ENCODE data around the gene USP15.
A peak's percentile ranks its signal among the peaks of the same experiment; 100 is the strongest.

The USP15 gene

GRCh38 chr12:62260733-62261683 lies 804 bp downstream of the USP15 start:
- peak overlapping the region; percentile 87 for H3K9ac ChIP-seq (ENCODE audit: low read length)
- H3K27ac ChIP-seq (ENCODE audit: low read depth, low read length): peak overlapping the region; percentile 39
- H2BK120ac ChIP-seq (ENCODE audit: insufficient read depth, low read length, poor library complexity): peak overlapping the region; percentile 26
- H3K79me2 ChIP-seq (ENCODE audit: control insufficient read depth, insufficient read depth, low read length, poor library complexity): peaks cover 18% of the 10 kb centered on the region
- H3K14ac ChIP-seq (ENCODE audit: low read length): peak overlapping the region; percentile 19
- H4K91ac ChIP-seq (ENCODE audit: low read depth, low read length): peak overlapping the region; percentile 76
- peak; percentile 7 to 28 for DNase-seq
- no peak overlapping the region for H2BK12ac ChIP-seq (ENCODE audit: low read length)
- no peak overlapping the region for H2AK5ac ChIP-seq (ENCODE audit: low read length)
- peaks cover 12% of the 10 kb centered on the region for H3K79me1 ChIP-seq (ENCODE audit: low read length)
- no peaks in the 10 kb centered on the region for H3K27me3 ChIP-seq (ENCODE audit: insufficient read depth, low read length)
- H3K23ac ChIP-seq (ENCODE audit: low read length): no peak overlapping the region
- peak overlapping the region; percentile 96 for H4K8ac ChIP-seq (ENCODE audit: low read depth, low read length)
- H3K36me3 ChIP-seq (ENCODE audit: control insufficient read depth in 1 of 2, insufficient read depth in 2 of 2, low read length in 2 of 2): peaks cover 0 to 3% of the 10 kb centered on the region in 2 experiments
- H2BK5ac ChIP-seq (ENCODE audit: low read depth, low read length, poor library complexity): peak overlapping the region; percentile 6
- H3K4me1 ChIP-seq (ENCODE audit: control insufficient read depth in 1 of 2, insufficient read depth in 2 of 2, low read length in 2 of 2): no peaks in the 10 kb centered on the region
- no peak overlapping the region for H3K18ac ChIP-seq (ENCODE audit: low read length)
- peak overlapping the region; percentile 4 for H4K12ac ChIP-seq (ENCODE audit: low read depth, low read length)
- no CpG with 5 or more reads among the region's 26 CpGs for WGBS (ENCODE audit: extremely low coverage, insufficient coverage, insufficient read length)
- H2AFZ ChIP-seq (ENCODE audit: insufficient read depth, low read length, poor library complexity): peak overlapping the region; percentile 96
- peak overlapping the region; percentile 16 for H3K4ac ChIP-seq (ENCODE audit: low read depth, low read length)
- peak overlapping the region; percentile 95 for H3K4me3 ChIP-seq (ENCODE audit: low read depth, low read length)
- H3K9me3 ChIP-seq (ENCODE audit: insufficient read depth, low read depth, low read length): no peaks in the 10 kb centered on the region
- peak overlapping the region; percentile 86 for H3K4me2 ChIP-seq (ENCODE audit: low read length)

GRCh38 chr12:62261876-62262517 lies 1.8 kb downstream of the USP15 start:
- Histone ChIP-seq H3K27me3 (ENCODE audit: insufficient read depth, low read length) (no peaks in the 10 kb centered on the region), H2BK12ac (ENCODE audit: low read length) (no peak overlapping the region), H3K36me3 (ENCODE audit: control insufficient read depth in 1 of 2, insufficient read depth in 2 of 2, low read length in 2 of 2) (peaks cover 0 to 3% of the 10 kb centered on the region in 2 experiments), H3K4me2 (ENCODE audit: low read length) (peak overlapping the region; percentile 20), H3K23ac (ENCODE audit: low read length) (no peak overlapping the region), H3K4me3 (ENCODE audit: low read depth, low read length) (no peak overlapping the region), H3K9me3 (ENCODE audit: insufficient read depth, low read depth, low read length) (no peaks in the 10 kb centered on the region), H3K4ac (ENCODE audit: low read depth, low read length) (peak overlapping the region; percentile 98), H3K27ac (ENCODE audit: low read depth, low read length) (no peak overlapping the region), H2AFZ (ENCODE audit: insufficient read depth, low read length, poor library complexity) (no peak overlapping the region), H2AK5ac (ENCODE audit: low read length) (no peak overlapping the region), H3K79me2 (ENCODE audit: control insufficient read depth, insufficient read depth, low read length, poor library complexity) (peaks cover 18% of the 10 kb centered on the region), H4K12ac (ENCODE audit: low read depth, low read length) (no peak overlapping the region), H4K91ac (ENCODE audit: low read depth, low read length) (no peak overlapping the region), H3K18ac (ENCODE audit: low read length) (no peak overlapping the region), H2BK5ac (ENCODE audit: low read depth, low read length, poor library complexity) (no peak overlapping the region), H3K4me1 (ENCODE audit: control insufficient read depth in 1 of 2, insufficient read depth in 2 of 2, low read length in 2 of 2) (no peaks in the 10 kb centered on the region), H3K79me1 (ENCODE audit: low read length) (peaks cover 12% of the 10 kb centered on the region), H3K14ac (ENCODE audit: low read length) (no peak overlapping the region), H4K8ac (ENCODE audit: low read depth, low read length) (peak overlapping the region; percentile 5), H2BK120ac (ENCODE audit: insufficient read depth, low read length, poor library complexity) (no peak overlapping the region), H3K9ac (ENCODE audit: low read length) (no peak overlapping the region)
- DNase-seq: no peak
- no CpG with 5 or more reads among the region's 10 CpGs for WGBS (ENCODE audit: extremely low coverage, insufficient coverage, insufficient read length)

GRCh38 chr12:62263232-62263631 lies 3.0 kb downstream of the USP15 start:
- Histone ChIP-seq H2BK5ac (ENCODE audit: low read depth, low read length, poor library complexity) (no peak overlapping the region), H4K91ac (ENCODE audit: low read depth, low read length) (no peak overlapping the region), H3K79me1 (ENCODE audit: low read length) (peaks cover 12% of the 10 kb centered on the region), H3K9ac (ENCODE audit: low read length) (no peak overlapping the region), H3K4me2 (ENCODE audit: low read length) (no peak overlapping the region), H2AFZ (ENCODE audit: insufficient read depth, low read length, poor library complexity) (no peak overlapping the region), H2AK5ac (ENCODE audit: low read length) (no peak overlapping the region), H3K27me3 (ENCODE audit: insufficient read depth, low read length) (no peaks in the 10 kb centered on the region), H3K79me2 (ENCODE audit: control insufficient read depth, insufficient read depth, low read length, poor library complexity) (peaks cover 18% of the 10 kb centered on the region), H3K4me3 (ENCODE audit: low read depth, low read length) (no peak overlapping the region), H4K12ac (ENCODE audit: low read depth, low read length) (no peak overlapping the region), H4K8ac (ENCODE audit: low read depth, low read length) (no peak overlapping the region), H3K4me1 (ENCODE audit: control insufficient read depth in 1 of 2, insufficient read depth in 2 of 2, low read length in 2 of 2) (no peaks in the 10 kb centered on the region), H2BK120ac (ENCODE audit: insufficient read depth, low read length, poor library complexity) (no peak overlapping the region), H3K9me3 (ENCODE audit: insufficient read depth, low read depth, low read length) (no peaks in the 10 kb centered on the region), H3K14ac (ENCODE audit: low read length) (no peak overlapping the region), H3K4ac (ENCODE audit: low read depth, low read length) (no peak overlapping the region), H2BK12ac (ENCODE audit: low read length) (no peak overlapping the region), H3K18ac (ENCODE audit: low read length) (no peak overlapping the region), H3K27ac (ENCODE audit: low read depth, low read length) (no peak overlapping the region), H3K23ac (ENCODE audit: low read length) (no peak overlapping the region), H3K36me3 (ENCODE audit: control insufficient read depth in 1 of 2, insufficient read depth in 2 of 2, low read length in 2 of 2) (peaks cover 0 to 3% of the 10 kb centered on the region in 2 experiments)
- no CpG with 5 or more reads among the region's 2 CpGs for WGBS (ENCODE audit: extremely low coverage, insufficient coverage, insufficient read length)
- no peak for DNase-seq

- Histone ChIP-seq H2BK5ac (ENCODE audit: low read depth, low read length, poor library complexity) (no peak overlapping the region), H3K4me2 (ENCODE audit: low read length) (no peak overlapping the region), H3K23ac (ENCODE audit: low read length) (no peak overlapping the region), H3K9me3 (ENCODE audit: insufficient read depth, low read depth, low read length) (no peaks in the 10 kb centered on the region), H3K4me1 (ENCODE audit: control insufficient read depth in 1 of 2, insufficient read depth in 2 of 2, low read length in 2 of 2) (no peaks in the 10 kb centered on the region), H2AFZ (ENCODE audit: insufficient read depth, low read length, poor library complexity) (no peak overlapping the region), H3K4ac (ENCODE audit: low read depth, low read length) (peak overlapping the region; percentile 96), H3K79me2 (ENCODE audit: control insufficient read depth, insufficient read depth, low read length, poor library complexity) (peaks cover 18% of the 10 kb centered on the region), H3K9ac (ENCODE audit: low read length) (no peak overlapping the region), H2BK12ac (ENCODE audit: low read length) (no peak overlapping the region), H3K27ac (ENCODE audit: low read depth, low read length) (no peak overlapping the region), H4K91ac (ENCODE audit: low read depth, low read length) (no peak overlapping the region), H4K12ac (ENCODE audit: low read depth, low read length) (no peak overlapping the region), H4K8ac (ENCODE audit: low read depth, low read length) (no peak overlapping the region), H3K18ac (ENCODE audit: low read length) (no peak overlapping the region), H3K79me1 (ENCODE audit: low read length) (peaks cover 12% of the 10 kb centered on the region), H2BK120ac (ENCODE audit: insufficient read depth, low read length, poor library complexity) (no peak overlapping the region), H3K36me3 (ENCODE audit: control insufficient read depth in 1 of 2, insufficient read depth in 2 of 2, low read length in 2 of 2) (peaks cover 0 to 3% of the 10 kb centered on the region in 2 experiments), H2AK5ac (ENCODE audit: low read length) (no peak overlapping the region), H3K27me3 (ENCODE audit: insufficient read depth, low read length) (no peaks in the 10 kb centered on the region), H3K14ac (ENCODE audit: low read length) (no peak overlapping the region), H3K4me3 (ENCODE audit: low read depth, low read length) (no peak overlapping the region)
- no peak for DNase-seq
- WGBS (ENCODE audit: extremely low coverage, insufficient coverage, insufficient read length): no CpG with 5 or more reads among the region's 11 CpGs
Observed at GRCh38 chr12:62263966-62264365, 3.8 kb downstream of the USP15 start.

Data from trophoblast cell (in vitro differentiated cells and primary cell).